SK-N-SH (cell line): Measurements from ENCODE around the gene SIT1.

Experiments used
- EP300 ChIP-seq, 2 experiments: IDR thresholded peaks; 2 replicates each; pipeline versions ENCODE4 v1.4.0 to v1.6.1; 2012; ENCODE audit warnings: borderline replicate concordance in 1 of 2, low read depth in 1 of 2, low read length in 1 of 2
- FOSL2 ChIP-seq: IDR thresholded peaks from 2 replicates; pipeline ENCODE4 v1.4.0; 2012; ENCODE audit warnings: low read depth, mild to moderate bottlenecking, moderate library complexity, borderline replicate concordance
- JUND ChIP-seq: IDR thresholded peaks from 2 replicates; pipeline ENCODE4 v1.4.0; 2012
- POLR2AphosphoS5 ChIP-seq: IDR thresholded peaks from 2 replicates; pipeline ENCODE4 v1.6.1; 2012; ENCODE audit warnings: low read depth, low read length
- RAD21 ChIP-seq: IDR thresholded peaks from 2 replicates; pipeline ENCODE4 v1.6.1; 2012; ENCODE audit warnings: mild to moderate bottlenecking, low read length
- RFX5 ChIP-seq: IDR thresholded peaks from 2 replicates; pipeline ENCODE4 v1.6.1; 2012; ENCODE audit warnings: mild to moderate bottlenecking, improper control_type of control experiment, low read length
- TF ChIP-seq, protein P1 (sequence below): fragments of 200-600 bp; sonication (generic); IDR thresholded peaks from 2 replicates; pipeline ENCODE4 v1.6.1; 2017; ENCODE audit warnings: antibody characterized with exemption, mild to moderate bottlenecking, moderate library complexity

DNA sequence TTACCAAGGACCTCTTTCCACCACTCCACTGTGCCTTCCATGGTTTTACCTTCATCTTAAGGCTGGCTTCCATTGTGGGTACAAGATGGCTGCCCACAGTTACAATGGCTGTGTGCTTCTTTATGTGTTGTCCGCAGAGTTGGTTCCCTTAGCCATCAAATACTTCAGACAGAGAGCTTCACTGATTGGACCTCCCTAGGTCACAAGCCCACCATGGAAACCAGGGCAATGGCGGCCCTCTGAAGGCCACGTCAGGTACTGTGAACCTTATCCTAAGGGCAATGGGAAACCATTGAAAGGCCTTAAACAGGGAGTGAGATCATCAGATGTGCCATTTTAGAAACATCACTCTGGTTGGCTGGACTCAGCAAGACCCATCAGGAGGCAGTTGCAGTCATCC, 17.2 kb upstream of the SIT1 start:
- TF ChIP-seq RAD21: no peak
- TF ChIP-seq, protein P1, sequence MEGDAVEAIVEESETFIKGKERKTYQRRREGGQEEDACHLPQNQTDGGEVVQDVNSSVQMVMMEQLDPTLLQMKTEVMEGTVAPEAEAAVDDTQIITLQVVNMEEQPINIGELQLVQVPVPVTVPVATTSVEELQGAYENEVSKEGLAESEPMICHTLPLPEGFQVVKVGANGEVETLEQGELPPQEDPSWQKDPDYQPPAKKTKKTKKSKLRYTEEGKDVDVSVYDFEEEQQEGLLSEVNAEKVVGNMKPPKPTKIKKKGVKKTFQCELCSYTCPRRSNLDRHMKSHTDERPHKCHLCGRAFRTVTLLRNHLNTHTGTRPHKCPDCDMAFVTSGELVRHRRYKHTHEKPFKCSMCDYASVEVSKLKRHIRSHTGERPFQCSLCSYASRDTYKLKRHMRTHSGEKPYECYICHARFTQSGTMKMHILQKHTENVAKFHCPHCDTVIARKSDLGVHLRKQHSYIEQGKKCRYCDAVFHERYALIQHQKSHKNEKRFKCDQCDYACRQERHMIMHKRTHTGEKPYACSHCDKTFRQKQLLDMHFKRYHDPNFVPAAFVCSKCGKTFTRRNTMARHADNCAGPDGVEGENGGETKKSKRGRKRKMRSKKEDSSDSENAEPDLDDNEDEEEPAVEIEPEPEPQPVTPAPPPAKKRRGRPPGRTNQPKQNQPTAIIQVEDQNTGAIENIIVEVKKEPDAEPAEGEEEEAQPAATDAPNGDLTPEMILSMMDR: no peak
- TF ChIP-seq RFX5: no peak
- no peak for TF ChIP-seq POLR2AphosphoS5
- TF ChIP-seq JUND: no peak
- TF ChIP-seq FOSL2: no peak
- no peak for TF ChIP-seq EP300 (IDR thresholded peaks at IDR 0.05; ENCODE audit: borderline replicate concordance in 1 of 2, low read depth in 1 of 2, low read length in 1 of 2)
